ENCODE results near the gene SLC25A6.

Gene SLC25A6

DNA sequence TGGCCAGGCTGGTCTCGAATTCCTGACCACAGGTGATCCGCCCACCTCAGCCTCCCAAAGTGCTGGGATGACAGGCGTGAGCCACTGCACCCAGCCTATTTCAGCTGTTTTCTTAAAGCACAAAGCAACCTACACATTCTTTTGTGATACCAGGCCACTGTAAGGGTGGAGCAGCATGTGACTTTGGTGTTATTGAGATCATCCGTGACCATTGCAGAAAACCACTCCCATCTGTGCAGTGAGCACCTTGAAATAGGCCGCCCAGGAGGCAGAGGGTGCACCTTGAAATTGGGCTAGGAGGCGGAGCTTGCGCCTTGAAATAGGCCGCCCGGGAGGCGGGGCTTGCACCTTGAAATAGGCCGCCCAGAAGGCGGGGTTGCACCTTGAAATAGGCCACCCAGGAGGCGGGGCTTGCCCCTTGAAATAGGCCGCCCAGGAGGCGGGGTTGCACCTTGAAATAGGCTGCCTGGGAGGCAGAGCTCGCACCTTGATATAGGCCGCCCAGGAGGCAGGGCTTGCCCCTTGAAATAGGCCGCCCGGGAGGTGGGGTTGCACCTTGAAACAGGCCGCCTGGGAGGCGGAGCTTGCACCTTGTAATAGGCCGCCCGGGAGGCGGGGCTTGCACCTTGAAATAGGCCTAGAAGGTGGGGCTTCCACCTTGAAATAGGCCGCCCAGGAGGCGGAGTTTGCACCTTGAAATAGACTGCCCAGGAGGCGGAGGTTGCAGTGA is 9.0 kb upstream of the SLC25A6 start:
- H3K4me3 ChIP-seq (ENCODE audit: control insufficient read depth, low read depth, low read length): no peak overlapping the region
- DNase-seq (ENCODE audit: low read depth): no peak
- no peak for TF ChIP-seq CTCF (conservative IDR thresholded peaks at IDR 0.05; ENCODE audit: control insufficient read depth, insufficient read depth, low read depth, low read length)

GRCh38 chrX:1400049-1400448 is 8.1 kb upstream of the SLC25A6 start:
- TF ChIP-seq CTCF (conservative IDR thresholded peaks at IDR 0.05; ENCODE audit: control insufficient read depth, insufficient read depth, low read depth, low read length): no peak
- no peak overlapping the region for H3K4me3 ChIP-seq (ENCODE audit: control insufficient read depth, low read depth, low read length)
- no peak for DNase-seq (ENCODE audit: low read depth)

DNA sequence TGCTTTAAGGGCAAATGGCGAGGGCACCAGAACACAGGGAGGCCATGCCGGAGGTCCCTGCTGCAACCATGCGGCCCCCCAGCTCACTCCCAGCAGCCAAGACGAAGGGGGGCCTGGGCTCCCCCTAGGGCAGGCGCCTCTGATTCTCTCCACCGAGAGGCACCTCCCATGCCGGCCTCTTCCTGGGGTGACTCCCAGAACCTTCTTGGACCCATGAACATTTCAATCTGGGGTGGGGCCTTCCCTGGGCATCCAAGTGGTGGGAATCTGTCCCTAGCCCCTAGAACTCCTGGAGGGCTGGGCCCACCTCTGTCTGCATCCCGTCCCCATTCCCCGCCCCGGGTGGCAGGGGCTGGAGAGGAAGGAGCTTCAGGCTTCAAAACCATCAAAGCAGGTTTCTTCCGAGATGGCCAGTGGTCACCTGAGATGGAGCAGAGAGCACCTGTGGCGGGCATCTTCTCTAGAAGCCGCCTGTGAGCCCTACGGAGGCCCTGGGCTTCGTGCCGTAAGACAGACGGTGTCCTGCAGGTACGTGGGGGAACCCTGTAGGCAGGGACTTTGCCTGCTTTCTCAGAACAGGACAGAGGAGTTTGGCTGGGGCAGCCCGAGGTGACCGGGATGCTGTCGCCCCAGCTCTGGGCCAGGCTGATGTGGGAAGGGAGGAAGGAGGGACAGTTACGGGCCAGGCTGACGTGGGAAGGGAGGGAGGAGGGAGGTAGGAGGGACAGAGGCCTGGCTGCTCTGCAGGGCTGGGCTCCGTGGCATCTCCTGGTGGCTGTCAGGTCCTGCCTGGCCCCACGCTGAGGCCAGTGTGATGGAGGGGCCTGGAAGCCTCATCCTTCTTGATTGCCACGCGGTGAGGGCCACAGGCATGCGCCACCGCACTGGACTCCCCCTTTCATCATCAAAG is 6.8 kb upstream of the SLC25A6 start:
- no peak overlapping the region for H3K4me3 ChIP-seq (ENCODE audit: control insufficient read depth, low read depth, low read length)
- DNase-seq (ENCODE audit: low read depth): no peak
- no peak for TF ChIP-seq CTCF (conservative IDR thresholded peaks at IDR 0.05; ENCODE audit: control insufficient read depth, insufficient read depth, low read depth, low read length)

DNA sequence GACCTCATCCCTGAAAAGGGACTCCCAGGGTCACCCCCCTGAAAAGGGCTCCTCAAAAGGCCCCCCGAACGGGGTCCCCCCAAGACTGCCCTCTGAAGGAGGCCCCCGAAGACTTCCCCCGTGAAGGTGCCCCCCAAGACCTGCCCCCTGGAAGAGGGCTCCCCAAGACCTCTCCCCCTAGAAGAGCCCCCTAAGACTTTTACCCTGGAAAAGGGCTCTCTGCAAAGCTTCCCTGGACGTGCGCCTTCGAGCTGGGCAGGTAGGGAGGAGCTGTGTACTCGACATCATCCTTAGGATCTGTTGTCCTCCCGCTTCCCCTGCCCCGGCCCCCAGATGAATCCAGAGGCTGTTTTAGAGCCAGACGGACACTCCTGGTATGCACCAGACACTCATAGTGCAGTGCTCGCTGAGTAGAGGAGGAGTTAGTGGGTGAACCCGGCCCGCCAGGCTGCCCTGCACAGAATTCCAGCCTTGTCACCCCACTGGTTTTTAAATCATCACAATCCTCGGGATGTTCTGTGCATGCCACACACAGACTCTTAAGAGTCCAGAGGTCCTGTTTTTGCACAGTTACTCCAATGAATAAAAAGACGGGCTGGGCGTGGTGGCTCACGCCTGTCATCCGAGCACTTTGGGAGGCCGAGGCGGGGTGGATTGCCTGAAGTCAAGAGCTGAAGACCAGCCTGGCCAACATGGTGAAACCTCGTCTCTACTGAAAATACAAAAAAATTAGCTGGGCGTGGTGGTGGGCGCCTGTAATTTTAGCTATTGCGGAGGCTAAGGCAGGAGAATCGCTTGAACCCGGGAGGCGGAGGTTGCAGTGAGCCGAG is 5.7 kb upstream of the SLC25A6 start:
- TF ChIP-seq CTCF (conservative IDR thresholded peaks at IDR 0.05; ENCODE audit: control insufficient read depth, insufficient read depth, low read depth, low read length): no peak

DNA sequence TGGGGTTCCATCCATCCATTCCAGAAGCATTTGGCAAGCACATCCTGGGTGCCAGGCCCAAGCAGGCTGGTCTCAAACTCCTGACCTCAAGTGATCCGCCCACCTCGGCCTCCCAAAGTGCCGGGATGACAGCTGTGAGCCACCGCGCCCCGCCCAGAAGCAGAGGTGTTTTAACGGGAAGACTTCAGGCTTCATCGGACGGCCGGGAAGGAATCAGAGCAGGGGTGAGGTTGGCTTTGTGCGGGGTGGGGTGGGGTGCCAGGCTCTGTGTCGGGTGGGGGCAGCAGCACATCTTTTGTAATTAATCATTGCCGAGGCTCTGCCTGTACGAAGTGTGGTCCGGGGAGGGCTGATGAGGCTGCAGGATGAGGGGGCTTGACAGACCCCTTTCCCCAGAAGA is 5.1 kb upstream of the SLC25A6 start:
- no peak for DNase-seq (ENCODE audit: low read depth)
- TF ChIP-seq CTCF (conservative IDR thresholded peaks at IDR 0.05; ENCODE audit: control insufficient read depth, insufficient read depth, low read depth, low read length): no peak
- H3K4me3 ChIP-seq (ENCODE audit: control insufficient read depth, low read depth, low read length): no peak overlapping the region

More for the DNA sequence above, 5.7 kb upstream of the SLC25A6 start:
- H3K4me3 ChIP-seq (ENCODE audit: control insufficient read depth, low read depth, low read length): no peak overlapping the region
- no peak for DNase-seq (ENCODE audit: low read depth)

DNA sequence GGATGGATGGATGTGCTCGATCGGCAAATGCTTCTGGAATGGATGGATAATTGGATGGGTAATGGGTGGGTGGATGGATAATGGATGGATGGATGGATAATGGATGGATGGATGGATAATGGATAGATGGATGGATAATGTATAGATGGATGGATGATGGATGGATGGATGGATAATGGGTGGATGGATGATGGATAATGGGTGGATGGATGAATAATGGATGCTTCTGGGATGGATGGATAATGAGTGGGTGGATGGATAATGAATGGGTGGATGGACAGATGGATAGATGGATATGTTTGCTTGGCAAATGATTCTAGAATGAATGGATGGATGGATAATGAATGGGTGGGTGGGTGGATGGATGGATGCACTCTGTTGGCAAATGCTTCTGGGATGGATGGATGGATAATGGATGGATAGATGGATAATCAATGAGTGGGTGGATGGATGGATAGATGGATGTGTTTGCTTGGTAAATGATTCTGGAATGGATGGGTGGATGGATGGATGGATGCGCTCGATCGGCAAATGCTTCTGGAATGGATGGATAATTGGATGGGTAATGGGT is 3.8 kb upstream of the SLC25A6 start:
- no peak for TF ChIP-seq CTCF (conservative IDR thresholded peaks at IDR 0.05; ENCODE audit: control insufficient read depth, insufficient read depth, low read depth, low read length)
- no peak for DNase-seq (ENCODE audit: low read depth)
- no peak overlapping the region for H3K4me3 ChIP-seq (ENCODE audit: control insufficient read depth, low read depth, low read length)
